ENCODE results near the gene GPR142. TPM values are rescaled to one million over a fixed set of nuclear protein-coding genes. Genes with fewer than 3 reads are reported as not detected.

The GPR142 gene
- total RNA-seq, 4 donors from 2014 or later, result not detected

- TF ChIP-seq CTCF (IDR thresholded peaks at IDR 0.05), result no peak
- intact Hi-C loops (cut with DNase I; ENCODE audit: low total_unique reads), result no loop called here
- no peak overlapping the region for H3K4me3 ChIP-seq (ENCODE audit: low read depth, poor library complexity, severe bottlenecking)
- 96 to 100% methylated on average over 3 of the region's 3 CpGs for WGBS, 2 donors
- no peak for DNase-seq (ENCODE audit: low spot score in 2 of 2)
Measured at GRCh38 chr17:74328487-74328886, 38.8 kb upstream of the GPR142 start.

- no peak for DNase-seq (ENCODE audit: low spot score in 2 of 2)
- no peak overlapping the region for H3K4me3 ChIP-seq (ENCODE audit: low read depth, poor library complexity, severe bottlenecking)
- 82 to 84% methylated on average over 3 of the region's 3 CpGs for WGBS, 2 donors
- intact Hi-C loops (cut with DNase I; ENCODE audit: low total_unique reads), result no loop called here
- TF ChIP-seq POLR2A (IDR thresholded peaks at IDR 0.05), result no peak
- TF ChIP-seq CTCF (IDR thresholded peaks at IDR 0.05), result no peak
Measured at GRCh38 chr17:74329378-74329777, 37.9 kb upstream of the GPR142 start.

DNA sequence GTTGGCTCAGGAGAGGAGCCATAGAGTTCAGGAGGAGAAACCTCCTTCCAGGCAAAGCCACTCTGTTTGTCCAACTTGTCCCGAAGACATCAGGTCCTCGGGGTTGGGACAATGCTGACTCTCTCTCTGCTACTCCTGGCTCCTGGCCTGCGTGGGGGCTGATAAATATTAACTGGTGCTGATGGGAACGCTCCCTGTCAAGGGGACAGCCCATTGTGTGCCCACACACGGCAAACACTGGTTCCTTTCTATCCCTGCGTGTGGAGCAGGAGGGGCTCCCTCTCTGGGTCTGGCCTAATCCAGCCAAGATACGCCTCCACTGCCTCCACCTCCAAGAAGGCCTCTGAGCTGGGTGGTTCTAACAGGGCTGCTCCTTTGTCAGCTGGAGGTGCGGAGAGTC lies 36.9 kb upstream of the GPR142 start:
- WGBS, 2 donors, result 63 to 64% methylated on average over 8 of the region's 8 CpGs

GRCh38 chr17:74332017-74332650 lies 35.2 kb upstream of the GPR142 start:
- no peak for TF ChIP-seq CTCF (IDR thresholded peaks at IDR 0.05)
- TF ChIP-seq POLR2A (IDR thresholded peaks at IDR 0.05), result no peak
- 60 to 65% methylated on average over 7 of the region's 7 CpGs for WGBS, 2 donors
- no peak for DNase-seq (ENCODE audit: low spot score in 2 of 2)
- intact Hi-C loops (cut with DNase I; ENCODE audit: low total_unique reads), result no loop called here
- no peak overlapping the region for H3K4me3 ChIP-seq (ENCODE audit: low read depth, poor library complexity, severe bottlenecking)

More for the DNA sequence above, 36.9 kb upstream of the GPR142 start:
- intact Hi-C loops (cut with DNase I; ENCODE audit: low total_unique reads), result no loop called here
- no peak for DNase-seq (ENCODE audit: low spot score in 2 of 2)
- no peak overlapping the region for H3K4me3 ChIP-seq (ENCODE audit: low read depth, poor library complexity, severe bottlenecking)
- TF ChIP-seq CTCF (IDR thresholded peaks at IDR 0.05), result no peak
- TF ChIP-seq POLR2A (IDR thresholded peaks at IDR 0.05), result no peak

DNA sequence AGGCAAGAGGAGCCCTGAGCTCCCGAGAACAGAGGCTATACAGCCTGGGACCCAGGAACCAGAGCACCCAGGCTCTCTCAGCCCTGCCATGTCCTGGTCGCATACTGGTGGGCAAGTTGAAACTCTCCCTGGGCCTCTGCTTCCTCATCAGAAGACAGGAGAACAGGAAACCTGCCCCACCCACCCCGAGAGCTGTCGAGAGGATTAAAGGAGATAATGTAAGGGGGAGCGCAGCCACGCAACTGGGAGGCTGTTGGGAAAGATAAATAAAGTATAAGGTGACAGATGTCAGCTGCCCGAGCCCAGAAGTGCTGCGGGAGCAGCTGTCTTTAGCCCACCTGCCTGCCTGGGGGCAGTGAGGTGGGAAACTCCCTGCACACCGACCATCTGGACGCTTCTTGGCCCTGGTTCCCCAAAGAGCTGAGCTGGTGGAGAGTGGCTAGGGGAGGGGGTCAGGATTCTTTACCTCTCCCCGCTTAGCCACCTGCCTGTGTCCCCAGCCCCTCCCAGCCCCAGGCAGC lies 34.5 kb upstream of the GPR142 start:
- H3K4me3 ChIP-seq (ENCODE audit: low read depth, poor library complexity, severe bottlenecking), result no peak overlapping the region
- WGBS, 2 donors, result 32 to 38% methylated on average over 11 of the region's 11 CpGs
- DNase-seq (ENCODE audit: low spot score in 2 of 2), result no peak
- intact Hi-C loops (cut with DNase I; ENCODE audit: low total_unique reads), result no loop called here
- TF ChIP-seq POLR2A (IDR thresholded peaks at IDR 0.05) (no peak), CTCF (IDR thresholded peaks at IDR 0.05) (no peak)

All from lower leg skin (tissue), 4 donors.